AG09309 (cell line): ENCODE data around the gene CHCHD5.

Experiments
- DNase-seq: peaks from one replicate; pipeline ENCODE4 v3.0.0-alpha.2; 2010; ENCODE audit warnings: low read depth
- H3K4me3 ChIP-seq: 2 replicates; pipeline ENCODE4 v1.5.1; 2011; ENCODE audit warnings: mild to moderate bottlenecking, low read depth, low read length, moderate library complexity; ENCODE audit not compliant: control insufficient read depth
- CTCF ChIP-seq: IDR thresholded peaks from 2 replicates; pipeline ENCODE4 v1.5.1; 2011; ENCODE audit warnings: mild to moderate bottlenecking, low read depth, low read length, inconsistent platforms; ENCODE audit not compliant: insufficient read depth, control insufficient read depth; ENCODE audit errors: missing control alignments

The CHCHD5 gene

GRCh38 chr2:112629823-112630222 lies 45.4 kb downstream of the CHCHD5 start:
- TF ChIP-seq CTCF = no peak
- no peak for DNase-seq
- H3K4me3 ChIP-seq = no peak overlapping the region

GRCh38 chr2:112630268-112630667 lies 45.9 kb downstream of the CHCHD5 start:
- no peak overlapping the region for H3K4me3 ChIP-seq
- no peak for TF ChIP-seq CTCF
- DNase-seq = no peak

GRCh38 chr2:112633708-112634107 lies 49.3 kb downstream of the CHCHD5 start:
- no peak for DNase-seq
- H3K4me3 ChIP-seq = no peak overlapping the region
- TF ChIP-seq CTCF = no peak

- no peak for DNase-seq
- no peak for TF ChIP-seq CTCF
- H3K4me3 ChIP-seq = no peak overlapping the region
Observed at GRCh38 chr2:112634153-112634873, 49.9 kb downstream of the CHCHD5 start.

GRCh38 chr2:112634874-112635157 lies 50.4 kb downstream of the CHCHD5 start:
- no peak for TF ChIP-seq CTCF

GRCh38 chr2:112636605-112637288 lies 52.3 kb downstream of the CHCHD5 start:
- DNase-seq = no peak
- no peak overlapping the region for H3K4me3 ChIP-seq
- TF ChIP-seq CTCF = no peak

More at GRCh38 chr2:112634874-112635157, 50.4 kb downstream of the CHCHD5 start:
- DNase-seq = no peak
- H3K4me3 ChIP-seq = no peak overlapping the region
